Measurements from ENCODE around the gene ADAMTS16. TPM values are rescaled to one million over a fixed set of nuclear protein-coding genes. Genes with fewer than 3 reads are reported as not detected.

ADAMTS16 gene
- total and polyA plus RNA-seq, 9 of the 15 experiments (the other 6 are each of a cell fraction or from before 2014, with no cell fraction given): not detected

DNA sequence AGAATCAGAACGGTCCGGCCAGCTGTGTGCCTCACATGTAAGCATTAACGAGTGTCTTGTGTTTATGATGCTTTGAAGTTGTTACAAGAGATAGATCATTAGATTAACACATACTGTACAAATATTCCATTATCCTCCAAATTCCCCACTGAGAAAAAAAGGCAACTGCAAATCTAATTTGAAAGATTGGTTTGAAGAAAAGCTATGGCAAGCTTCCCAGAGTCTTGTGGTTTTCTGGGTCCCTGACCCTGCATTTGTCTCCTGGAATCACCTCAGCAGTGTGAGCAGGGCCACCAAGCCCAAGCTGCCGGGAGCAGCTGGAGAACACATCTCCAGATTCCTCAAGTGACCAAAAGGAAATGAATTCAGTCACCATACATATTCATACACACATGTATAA is 36.9 kb upstream of the ADAMTS16 start:
- Histone ChIP-seq H3K27me3 (ENCODE audit: control insufficient read depth in 2 of 2, insufficient read depth in 2 of 2, low read length in 2 of 2) (no peaks in the 10 kb centered on the region), H3K9me1 (ENCODE audit: control insufficient read depth, insufficient read depth, low read length) (no peaks in the 10 kb centered on the region), H3K9me3 (replicated peaks; ENCODE audit: control insufficient read depth, insufficient read depth, low read depth, low read length) (no peaks in the 10 kb centered on the region), H4K20me1 (replicated peaks; ENCODE audit: control insufficient read depth, insufficient read depth, low read length) (no peaks in the 10 kb centered on the region), H3K79me2 (ENCODE audit: control insufficient read depth, insufficient read depth, low read length) (no peaks in the 10 kb centered on the region), H3K4me3 (no peak overlapping the region), H3K4me2 (ENCODE audit: insufficient read depth, low read length) (no peak overlapping the region), H3K27ac (ENCODE audit: extremely low read depth, low read depth, low read length) (no peak overlapping the region), H2AFZ (ENCODE audit: low read depth, low read length) (no peak overlapping the region), H3K36me3 (ENCODE audit: control insufficient read depth, insufficient read depth, low read length) (no peaks in the 10 kb centered on the region), H3K4me1 (replicated peaks in 1 of 2; ENCODE audit: control insufficient read depth in 2 of 2, insufficient read depth in 2 of 2, low read length in 2 of 2) (no peaks in the 10 kb centered on the region), H3K9ac (ENCODE audit: insufficient read depth in 1 of 2, low read depth in 2 of 2, low read length in 2 of 2) (no peak overlapping the region)
- intact Hi-C loops (cut with micrococcal nuclease): no loop called here
- ATAC-seq (no peak), FAIRE-seq (no peak), DNase-seq (ENCODE audit: extremely low read depth in 1 of 4, low spot score in 3 of 4) (no peak)
- ChIA-PET CTCF (ENCODE audit: low intra/inter-chr PET ratio) (no interaction called here), POLR2A (no interaction called here)
- in situ Hi-C loops (cut with MboI): no loop called here
- 0% methylated on average over 4 of the region's 4 CpGs for WGBS (ENCODE audit: insufficient coverage, low coverage, missing lambda C conversion rate)
- BruUV-seq (replicated peaks): no TSS peak
- TF ChIP-seq SP2 (IDR thresholded peaks at IDR 0.05; ENCODE audit: extremely low read depth, low read depth, low read length, poor library complexity, severe bottlenecking) (no peak), RB1 (IDR thresholded peaks at IDR 0.05; ENCODE audit: low read depth) (no peak), DNMT1 (IDR thresholded peaks at IDR 0.05) (no peak), MEIS2 (IDR thresholded peaks at IDR 0.05; ENCODE audit: partially characterized antibody) (no peak), TFAM (CRISPR knock-in tag; conservative IDR thresholded peaks at IDR 0.05) (no peak), NCOA2 (IDR thresholded peaks at IDR 0.05; ENCODE audit: partially characterized antibody in 2 of 2) (no peak), CTBP1 (IDR thresholded peaks at IDR 0.05; ENCODE audit: borderline replicate concordance) (no peak), ZNF217 (CRISPR knock-in tag; IDR thresholded peaks at IDR 0.05) (no peak), RAD51 (IDR thresholded peaks at IDR 0.05; ENCODE audit: borderline replicate concordance, low read depth) (no peak), ZNF165 (CRISPR knock-in tag; IDR thresholded peaks at IDR 0.05; ENCODE audit: borderline replicate concordance) (no peak), NONO (IDR thresholded peaks at IDR 0.05; ENCODE audit: low read depth in 2 of 2, low read length in 1 of 2) (no peak), ELF1 (tag; IDR thresholded peaks at IDR 0.05) (no peak), SLC30A9 (CRISPR knock-in tag; IDR thresholded peaks at IDR 0.05) (no peak), KAT7 (CRISPR knock-in tag; IDR thresholded peaks at IDR 0.05; ENCODE audit: borderline replicate concordance) (no peak), HSF4 (CRISPR knock-in tag; IDR thresholded peaks at IDR 0.05; ENCODE audit: borderline replicate concordance) (no peak)
- TF ChIP-seq, protein P1, sequence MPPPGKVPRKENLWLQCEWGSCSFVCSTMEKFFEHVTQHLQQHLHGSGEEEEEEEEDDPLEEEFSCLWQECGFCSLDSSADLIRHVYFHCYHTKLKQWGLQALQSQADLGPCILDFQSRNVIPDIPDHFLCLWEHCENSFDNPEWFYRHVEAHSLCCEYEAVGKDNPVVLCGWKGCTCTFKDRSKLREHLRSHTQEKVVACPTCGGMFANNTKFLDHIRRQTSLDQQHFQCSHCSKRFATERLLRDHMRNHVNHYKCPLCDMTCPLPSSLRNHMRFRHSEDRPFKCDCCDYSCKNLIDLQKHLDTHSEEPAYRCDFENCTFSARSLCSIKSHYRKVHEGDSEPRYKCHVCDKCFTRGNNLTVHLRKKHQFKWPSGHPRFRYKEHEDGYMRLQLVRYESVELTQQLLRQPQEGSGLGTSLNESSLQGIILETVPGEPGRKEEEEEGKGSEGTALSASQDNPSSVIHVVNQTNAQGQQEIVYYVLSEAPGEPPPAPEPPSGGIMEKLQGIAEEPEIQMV (tag; conservative IDR thresholded peaks at IDR 0.05; ENCODE audit: low read depth): no peak
- TF ChIP-seq, protein P2, sequence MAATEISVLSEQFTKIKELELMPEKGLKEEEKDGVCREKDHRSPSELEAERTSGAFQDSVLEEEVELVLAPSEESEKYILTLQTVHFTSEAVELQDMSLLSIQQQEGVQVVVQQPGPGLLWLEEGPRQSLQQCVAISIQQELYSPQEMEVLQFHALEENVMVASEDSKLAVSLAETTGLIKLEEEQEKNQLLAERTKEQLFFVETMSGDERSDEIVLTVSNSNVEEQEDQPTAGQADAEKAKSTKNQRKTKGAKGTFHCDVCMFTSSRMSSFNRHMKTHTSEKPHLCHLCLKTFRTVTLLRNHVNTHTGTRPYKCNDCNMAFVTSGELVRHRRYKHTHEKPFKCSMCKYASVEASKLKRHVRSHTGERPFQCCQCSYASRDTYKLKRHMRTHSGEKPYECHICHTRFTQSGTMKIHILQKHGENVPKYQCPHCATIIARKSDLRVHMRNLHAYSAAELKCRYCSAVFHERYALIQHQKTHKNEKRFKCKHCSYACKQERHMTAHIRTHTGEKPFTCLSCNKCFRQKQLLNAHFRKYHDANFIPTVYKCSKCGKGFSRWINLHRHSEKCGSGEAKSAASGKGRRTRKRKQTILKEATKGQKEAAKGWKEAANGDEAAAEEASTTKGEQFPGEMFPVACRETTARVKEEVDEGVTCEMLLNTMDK (IDR thresholded peaks at IDR 0.05; ENCODE audit: borderline replicate concordance, insufficient read depth, low read depth, low read length, poor library complexity, severe bottlenecking): no peak
- TF ChIP-seq, protein P3, sequence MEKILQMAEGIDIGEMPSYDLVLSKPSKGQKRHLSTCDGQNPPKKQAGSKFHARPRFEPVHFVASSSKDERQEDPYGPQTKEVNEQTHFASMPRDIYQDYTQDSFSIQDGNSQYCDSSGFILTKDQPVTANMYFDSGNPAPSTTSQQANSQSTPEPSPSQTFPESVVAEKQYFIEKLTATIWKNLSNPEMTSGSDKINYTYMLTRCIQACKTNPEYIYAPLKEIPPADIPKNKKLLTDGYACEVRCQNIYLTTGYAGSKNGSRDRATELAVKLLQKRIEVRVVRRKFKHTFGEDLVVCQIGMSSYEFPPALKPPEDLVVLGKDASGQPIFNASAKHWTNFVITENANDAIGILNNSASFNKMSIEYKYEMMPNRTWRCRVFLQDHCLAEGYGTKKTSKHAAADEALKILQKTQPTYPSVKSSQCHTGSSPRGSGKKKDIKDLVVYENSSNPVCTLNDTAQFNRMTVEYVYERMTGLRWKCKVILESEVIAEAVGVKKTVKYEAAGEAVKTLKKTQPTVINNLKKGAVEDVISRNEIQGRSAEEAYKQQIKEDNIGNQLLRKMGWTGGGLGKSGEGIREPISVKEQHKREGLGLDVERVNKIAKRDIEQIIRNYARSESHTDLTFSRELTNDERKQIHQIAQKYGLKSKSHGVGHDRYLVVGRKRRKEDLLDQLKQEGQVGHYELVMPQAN (IDR thresholded peaks at IDR 0.05; ENCODE audit: borderline replicate concordance): no peak
